Esophagus muscularis mucosa (tissue), 4 donors: ENCODE measurements around the gene TROAP. TPM values are rescaled to one million over a fixed set of nuclear protein-coding genes. Genes with fewer than 3 reads are reported as not detected.

Experiments used
- DNase-seq: peaks from one replicate; pipeline ENCODE4 v3.0.0-alpha.2; 2017; ENCODE audit errors: extremely low spot score
- H3K27ac ChIP-seq, 4 donors: fragments of 200-600 bp; sonication (generic); replicated peaks in 1 of 4; 1 replicate in 3 of 4; 2 replicates in 1 of 4; pipeline ENCODE4 v1.5.1; 2016 to 2019; ENCODE audit warnings: mild to moderate bottlenecking in 1 of 4
- H3K27me3 ChIP-seq, 4 donors: fragments of 200-600 bp; sonication (generic); one replicate each; pipeline versions ENCODE4 v1.5.1 to v1.6.0; 2016 to 2019
- H3K36me3 ChIP-seq, 4 donors: fragments of 200-600 bp; sonication (generic); one replicate each; pipeline ENCODE4 v1.5.1; 2016 to 2019
- H3K4me1 ChIP-seq, 4 donors: fragments of 200-600 bp; sonication (generic); one replicate each; pipeline ENCODE4 v1.5.1; 2016 to 2019
- H3K4me3 ChIP-seq, 4 donors: fragments of 200-600 bp; sonication (generic); 1 replicate in 2 of 4; 2 replicates in 2 of 4; pipeline ENCODE4 v1.5.1; 2016 to 2019; ENCODE audit warnings: mild to moderate bottlenecking in 4 of 4, moderate library complexity in 1 of 4
- H3K9me3 ChIP-seq, 4 donors: fragments of 200-600 bp; sonication (generic); 1 replicate in 3 of 4; 2 replicates in 1 of 4; pipeline ENCODE4 v1.5.1; 2016 to 2019
- EP300 ChIP-seq: sonication (generic); formaldehyde crosslinking; IDR thresholded peaks from one replicate; pipeline ENCODE4 v1.6.1; 2017; ENCODE audit warnings: antibody characterized with exemption
- POLR2A ChIP-seq: fragments of 450-650 bp; IDR thresholded peaks from one replicate; pipeline ENCODE4 v1.6.1; 2017; ENCODE audit warnings: antibody characterized with exemption, moderate library complexity, mild to moderate bottlenecking, low read depth
- POLR2AphosphoS5 ChIP-seq, 2 donors: sonication (generic); formaldehyde crosslinking; IDR thresholded peaks; one replicate each; pipeline ENCODE4 v1.6.1; 2017; ENCODE audit warnings: antibody characterized with exemption in 2 of 2
- WGBS: methylation state at CpG from one replicate; pipeline ENCODE4 v1.1.5; 2018; 5-methylcytosine and 5-hydroxymethylcytosine counted together
- intact Hi-C: fragments of 100-400 bp; cut with DNase I; formaldehyde crosslinking; loops from one replicate; pipeline ENCODE4 v1.15.1; 2023
- total RNA-seq, 4 donors: library from RNA; depleted of rRNA; stranded (reverse); fragments of >200 nt; gene quantifications; one replicate each; pipeline versions ENCODE4 v1.1.0 to v1.2.1, GENCODE V29; 2016
- TF ChIP-seq, protein P1 (sequence below), 3 experiments: fragments of 200-600 bp in 2 of 3; fragments of 450-650 bp in 1 of 3; sonication (generic) in 2 of 3; IDR thresholded peaks; one replicate each; pipeline ENCODE4 v1.5.1; 2017 to 2019; ENCODE audit warnings: antibody characterized with exemption in 3 of 3, mild to moderate bottlenecking in 2 of 3, moderate library complexity in 1 of 3

Gene TROAP, protein sequence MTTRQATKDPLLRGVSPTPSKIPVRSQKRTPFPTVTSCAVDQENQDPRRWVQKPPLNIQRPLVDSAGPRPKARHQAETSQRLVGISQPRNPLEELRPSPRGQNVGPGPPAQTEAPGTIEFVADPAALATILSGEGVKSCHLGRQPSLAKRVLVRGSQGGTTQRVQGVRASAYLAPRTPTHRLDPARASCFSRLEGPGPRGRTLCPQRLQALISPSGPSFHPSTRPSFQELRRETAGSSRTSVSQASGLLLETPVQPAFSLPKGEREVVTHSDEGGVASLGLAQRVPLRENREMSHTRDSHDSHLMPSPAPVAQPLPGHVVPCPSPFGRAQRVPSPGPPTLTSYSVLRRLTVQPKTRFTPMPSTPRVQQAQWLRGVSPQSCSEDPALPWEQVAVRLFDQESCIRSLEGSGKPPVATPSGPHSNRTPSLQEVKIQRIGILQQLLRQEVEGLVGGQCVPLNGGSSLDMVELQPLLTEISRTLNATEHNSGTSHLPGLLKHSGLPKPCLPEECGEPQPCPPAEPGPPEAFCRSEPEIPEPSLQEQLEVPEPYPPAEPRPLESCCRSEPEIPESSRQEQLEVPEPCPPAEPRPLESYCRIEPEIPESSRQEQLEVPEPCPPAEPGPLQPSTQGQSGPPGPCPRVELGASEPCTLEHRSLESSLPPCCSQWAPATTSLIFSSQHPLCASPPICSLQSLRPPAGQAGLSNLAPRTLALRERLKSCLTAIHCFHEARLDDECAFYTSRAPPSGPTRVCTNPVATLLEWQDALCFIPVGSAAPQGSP
- under 1 TPM in 2 of 4 donors, not detected in 2; 0.26 to 0.80 TPM for total RNA-seq

DNA sequence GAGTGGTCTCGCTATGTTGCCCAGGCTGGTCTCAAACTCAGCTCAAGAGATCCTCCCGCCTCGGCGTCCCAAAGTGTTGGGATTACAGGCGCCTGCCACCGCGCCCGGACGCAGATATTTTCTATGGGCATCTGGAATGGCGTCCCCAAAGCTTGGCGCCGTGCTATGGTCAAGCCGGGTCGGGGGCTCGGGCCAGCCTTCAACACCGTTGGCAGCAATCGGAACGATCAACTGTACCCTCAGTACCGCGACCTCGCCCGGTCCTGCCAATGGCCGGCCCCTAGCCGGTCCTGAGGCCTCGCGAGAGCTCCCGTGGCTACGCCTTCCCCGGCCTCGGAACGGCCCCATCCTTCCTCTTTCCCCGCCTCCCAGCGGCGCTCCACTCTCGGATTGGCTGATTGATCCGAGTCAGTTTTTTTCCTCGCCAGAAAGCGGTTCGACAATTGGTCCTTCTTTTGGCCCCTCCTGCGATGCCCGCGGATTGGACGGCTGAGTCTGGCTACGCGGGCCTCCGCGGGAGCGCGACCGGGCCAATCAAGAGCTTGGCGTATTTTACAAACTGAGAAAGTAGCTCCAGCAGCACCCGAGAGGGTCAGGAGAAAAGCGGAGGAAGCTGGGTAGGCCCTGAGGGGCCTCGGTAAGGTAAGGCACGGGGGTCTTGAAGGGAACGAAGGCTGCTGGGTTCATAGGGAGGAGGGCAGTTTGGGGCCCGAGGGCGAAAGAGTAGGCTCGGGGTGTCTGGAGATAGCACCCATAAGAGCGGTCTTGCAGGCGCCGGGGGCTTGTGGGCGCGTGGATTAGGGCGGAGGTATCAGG, at the start of gene TROAP:
Gene TROAP (plus strand): TSS at position 548 of the 816 bp plus-strand sequence. CDS start 354 bp downstream, outside the sequence.
- peak within 1 kb of the TSS; percentile 67 to 79 (median 73) for H3K27ac ChIP-seq
- H3K4me3 ChIP-seq = peak within 1 kb of the TSS; percentile 59 to 77 (median 68)
- peak; percentile 82 for TF ChIP-seq POLR2AphosphoS5 (IDR thresholded peaks at IDR 0.05)
- TF ChIP-seq EP300 = no peak
- TF ChIP-seq, protein P1, sequence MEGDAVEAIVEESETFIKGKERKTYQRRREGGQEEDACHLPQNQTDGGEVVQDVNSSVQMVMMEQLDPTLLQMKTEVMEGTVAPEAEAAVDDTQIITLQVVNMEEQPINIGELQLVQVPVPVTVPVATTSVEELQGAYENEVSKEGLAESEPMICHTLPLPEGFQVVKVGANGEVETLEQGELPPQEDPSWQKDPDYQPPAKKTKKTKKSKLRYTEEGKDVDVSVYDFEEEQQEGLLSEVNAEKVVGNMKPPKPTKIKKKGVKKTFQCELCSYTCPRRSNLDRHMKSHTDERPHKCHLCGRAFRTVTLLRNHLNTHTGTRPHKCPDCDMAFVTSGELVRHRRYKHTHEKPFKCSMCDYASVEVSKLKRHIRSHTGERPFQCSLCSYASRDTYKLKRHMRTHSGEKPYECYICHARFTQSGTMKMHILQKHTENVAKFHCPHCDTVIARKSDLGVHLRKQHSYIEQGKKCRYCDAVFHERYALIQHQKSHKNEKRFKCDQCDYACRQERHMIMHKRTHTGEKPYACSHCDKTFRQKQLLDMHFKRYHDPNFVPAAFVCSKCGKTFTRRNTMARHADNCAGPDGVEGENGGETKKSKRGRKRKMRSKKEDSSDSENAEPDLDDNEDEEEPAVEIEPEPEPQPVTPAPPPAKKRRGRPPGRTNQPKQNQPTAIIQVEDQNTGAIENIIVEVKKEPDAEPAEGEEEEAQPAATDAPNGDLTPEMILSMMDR (IDR thresholded peaks at IDR 0.05) = peak in 1 of 3 experiments; percentile 14
- TF ChIP-seq POLR2A = no peak
- 2% methylated on average over 32 of the region's 65 CpGs for WGBS
- peaks cover 12 to 19% (median 14%) of the 10 kb centered on the region in 4 donors for H3K4me1 ChIP-seq
- H3K9me3 ChIP-seq = no peaks in the 10 kb centered on the region
- intact Hi-C loops = no loop called here
- no peaks in the 10 kb centered on the region for H3K27me3 ChIP-seq
- peak; percentile 99 for DNase-seq
- H3K36me3 ChIP-seq = no peaks in the 10 kb centered on the region

DNA sequence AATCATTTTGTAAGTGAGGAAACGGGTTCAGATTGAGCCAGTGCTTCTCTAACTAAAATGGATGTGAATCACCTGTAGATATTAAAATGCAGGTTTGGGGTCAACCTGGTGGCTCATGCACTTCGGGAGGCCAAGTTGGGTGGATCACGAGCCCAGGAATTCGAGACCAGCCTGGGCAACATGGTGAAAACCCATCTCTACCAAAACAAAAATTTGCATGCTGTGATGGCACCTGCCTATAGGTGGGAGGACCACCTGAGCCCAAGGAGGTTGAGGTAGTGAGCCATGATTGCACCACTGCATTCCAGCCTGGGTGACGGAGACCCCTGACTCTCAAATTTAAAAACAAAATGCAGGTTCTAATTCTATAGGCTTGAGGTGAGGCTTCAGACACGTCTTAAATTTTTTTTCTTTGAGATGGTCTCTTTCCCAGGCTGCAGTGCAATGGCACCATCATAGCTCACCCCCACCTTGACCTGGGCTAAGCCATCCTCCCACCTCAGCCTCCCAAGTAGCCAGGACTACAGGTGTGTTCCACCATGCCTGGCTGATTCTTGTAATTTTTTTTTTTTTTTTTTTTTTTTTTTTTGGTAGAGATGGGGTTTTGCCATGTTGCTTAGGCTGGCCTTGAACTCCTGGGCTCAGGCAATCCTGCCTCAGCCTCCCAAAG, 49.2 kb upstream of the TROAP start:
- no peak for DNase-seq
- peaks cover 0 to 5% (median 4%) of the 10 kb centered on the region in 4 donors for H3K4me1 ChIP-seq
- intact Hi-C loops = no loop called here
- peaks cover 36 to 48% (median 44%) of the 10 kb centered on the region in 4 donors for H3K36me3 ChIP-seq
- no peak overlapping the region for H3K4me3 ChIP-seq
- no peaks in the 10 kb centered on the region for H3K9me3 ChIP-seq
- TF ChIP-seq, protein P1 (IDR thresholded peaks at IDR 0.05) = no peak
- TF ChIP-seq EP300 (no peak), POLR2A (no peak), POLR2AphosphoS5 (IDR thresholded peaks at IDR 0.05) (no peak)
- no peak overlapping the region for H3K27ac ChIP-seq
- 95% methylated on average over 6 of the region's 6 CpGs for WGBS
- H3K27me3 ChIP-seq = no peaks in the 10 kb centered on the region

DNA sequence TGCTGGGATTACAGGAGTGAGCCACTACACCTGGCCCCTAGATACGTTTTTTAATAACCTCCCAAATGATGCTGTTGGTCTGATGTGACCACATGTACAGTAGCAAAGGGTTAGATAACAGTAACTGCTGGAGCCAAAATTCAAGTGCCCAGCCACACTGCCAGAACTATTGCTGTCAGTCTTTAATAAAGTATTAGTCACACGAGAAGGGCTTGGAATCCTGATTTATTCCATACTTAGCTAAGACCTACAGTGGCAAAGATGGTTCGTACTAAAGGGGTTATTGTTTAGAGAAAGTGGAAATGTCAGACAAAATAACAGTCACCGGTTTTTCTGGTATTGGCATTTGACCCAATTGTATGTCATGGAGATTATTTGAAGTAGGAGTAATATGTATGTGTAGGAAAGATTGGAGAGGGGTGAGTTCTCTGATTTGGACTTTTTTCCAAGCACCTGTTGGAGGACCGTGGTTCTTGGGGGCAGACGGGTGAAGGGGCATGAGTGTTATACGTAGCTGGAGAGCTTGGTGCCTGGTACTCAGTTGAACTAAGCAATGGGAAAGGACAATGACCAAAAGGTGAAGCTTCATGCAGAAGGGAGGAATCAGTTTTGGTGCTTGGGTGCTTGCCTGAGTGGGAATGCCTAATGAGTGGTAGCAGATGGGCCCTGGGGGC, 48.5 kb upstream of the TROAP start:
- H3K4me1 ChIP-seq = no peaks in the 10 kb centered on the region
- H3K27me3 ChIP-seq = no peaks in the 10 kb centered on the region
- no peak for DNase-seq
- TF ChIP-seq EP300 = no peak
- TF ChIP-seq POLR2A = no peak
- TF ChIP-seq, protein P1 (IDR thresholded peaks at IDR 0.05) = no peak
- no peak for TF ChIP-seq POLR2AphosphoS5 (IDR thresholded peaks at IDR 0.05)
- intact Hi-C loops = no loop called here
- H3K9me3 ChIP-seq = no peaks in the 10 kb centered on the region
- H3K27ac ChIP-seq = no peak overlapping the region
- WGBS = 79% methylated on average over 7 of the region's 7 CpGs
- H3K4me3 ChIP-seq = no peak overlapping the region
- peaks cover 35 to 44% (median 41%) of the 10 kb centered on the region in 4 donors for H3K36me3 ChIP-seq
